Ovary (tissue), 3 donors: Measurements from ENCODE around the gene GSTO2.

Source experiments
- CTCF ChIP-seq, 3 donors: fragments of 450-650 bp in 2 of 3; fragments of 200-600 bp in 1 of 3; IDR thresholded peaks; one replicate each; pipeline versions ENCODE4 v1.5.1 to v1.8.0; 2016 to 2022; ENCODE audit warnings: antibody characterized with exemption in 3 of 3, mild to moderate bottlenecking in 1 of 3
- POLR2A ChIP-seq: fragments of 450-650 bp; IDR thresholded peaks from one replicate; pipeline ENCODE4 v1.6.1; 2017; ENCODE audit warnings: antibody characterized with exemption, mild to moderate bottlenecking, moderate library complexity
- donor health status: DM: no; HTN: no; CAD: no.

GRCh38 chr10:104328896-104329710 is 60.1 kb downstream of the GSTO2 start:
- TF ChIP-seq POLR2A (no peak), CTCF (IDR thresholded peaks at IDR 0.05) (no peak)
